ENCODE measurements around the gene HCAR3. TPM values are rescaled to one million over a fixed set of nuclear protein-coding genes. Genes with fewer than 3 reads are reported as not detected.
"Not testable (repeated sequence)": the region's sequence is repeated elsewhere in the genome, so short reads cannot be mapped to it uniquely, and the experiment has no call there.

HCAR3 gene
- 9.6 TPM for total RNA-seq

DNA sequence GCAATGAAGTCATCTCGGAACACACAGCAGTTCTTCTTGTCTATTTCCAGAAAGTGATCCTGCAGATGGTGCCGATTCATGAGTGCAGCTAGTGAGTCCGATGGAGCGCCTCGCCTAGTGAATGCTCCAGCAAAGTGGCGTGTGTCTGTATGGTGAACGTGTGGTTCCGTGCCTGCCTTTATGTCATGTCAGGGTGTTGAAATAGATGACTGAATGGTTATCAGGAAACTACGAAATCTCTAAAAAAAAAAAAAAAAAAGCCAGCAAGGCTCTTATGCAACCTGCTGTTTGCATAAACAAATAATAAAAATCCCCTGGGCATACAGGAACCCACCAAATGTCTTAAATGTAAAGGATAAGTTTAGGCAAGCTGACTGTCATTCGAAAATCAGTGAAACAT, at the start of gene HCAR3:
Gene HCAR3, minus strand, starts transcription at position 154 of the 400 bp plus-strand sequence. Its CDS starts 74 bp downstream, at position 80.
- ATAC-seq = peak; percentile 55

- no peak for ATAC-seq
Observed at GRCh38 chr12:122757568-122757967, 41.0 kb upstream of the HCAR3 start.

DNA sequence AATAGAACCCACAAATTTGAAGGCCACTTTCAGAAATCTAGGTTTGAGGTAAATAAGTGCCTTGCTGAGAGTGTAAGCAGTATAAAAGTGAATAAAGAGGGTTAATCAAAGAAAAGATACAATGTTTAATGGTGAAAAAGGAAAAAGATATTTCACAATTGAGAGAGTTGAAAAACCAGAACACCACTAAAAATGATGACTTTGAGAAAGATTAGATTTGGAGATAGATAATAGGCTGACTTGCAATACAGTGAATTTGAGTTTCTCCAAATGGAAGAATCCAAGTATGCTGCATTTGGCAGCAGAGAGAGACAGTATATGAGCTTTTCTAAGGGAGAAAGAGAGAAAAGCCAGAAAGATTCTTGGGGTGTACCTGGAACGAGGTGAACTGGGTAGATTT, 38.2 kb upstream of the HCAR3 start:
- ATAC-seq = no peak

DNA sequence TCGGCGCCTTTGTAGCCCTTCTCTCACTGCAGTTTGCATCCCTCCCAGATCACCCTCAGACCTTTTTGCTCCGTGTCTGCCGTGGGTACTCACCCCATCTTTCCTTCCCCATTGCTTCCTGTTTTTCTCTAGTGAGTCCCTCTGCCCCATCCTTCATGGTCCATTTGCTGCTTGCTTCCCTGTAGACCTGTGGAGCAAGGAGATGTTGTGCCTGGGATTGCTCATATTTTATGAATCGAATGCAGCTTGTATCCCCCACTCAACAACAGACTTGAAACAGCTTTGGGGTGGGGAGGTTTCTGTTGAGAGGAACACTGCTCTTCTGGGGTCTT, 36.7 kb upstream of the HCAR3 start:
- no peak for ATAC-seq

GRCh38 chr12:122752464-122753318, 36.1 kb upstream of the HCAR3 start, which contains the start of gene DENR:
DENR (plus strand) TSS chr12:122752824; CDS start chr12:122753702, 878 bp downstream.
- peak; percentile 97 for ATAC-seq

GRCh38 chr12:122750781-122751515, 34.3 kb upstream of the HCAR3 start:
- ATAC-seq = not testable (repeated sequence)

DNA sequence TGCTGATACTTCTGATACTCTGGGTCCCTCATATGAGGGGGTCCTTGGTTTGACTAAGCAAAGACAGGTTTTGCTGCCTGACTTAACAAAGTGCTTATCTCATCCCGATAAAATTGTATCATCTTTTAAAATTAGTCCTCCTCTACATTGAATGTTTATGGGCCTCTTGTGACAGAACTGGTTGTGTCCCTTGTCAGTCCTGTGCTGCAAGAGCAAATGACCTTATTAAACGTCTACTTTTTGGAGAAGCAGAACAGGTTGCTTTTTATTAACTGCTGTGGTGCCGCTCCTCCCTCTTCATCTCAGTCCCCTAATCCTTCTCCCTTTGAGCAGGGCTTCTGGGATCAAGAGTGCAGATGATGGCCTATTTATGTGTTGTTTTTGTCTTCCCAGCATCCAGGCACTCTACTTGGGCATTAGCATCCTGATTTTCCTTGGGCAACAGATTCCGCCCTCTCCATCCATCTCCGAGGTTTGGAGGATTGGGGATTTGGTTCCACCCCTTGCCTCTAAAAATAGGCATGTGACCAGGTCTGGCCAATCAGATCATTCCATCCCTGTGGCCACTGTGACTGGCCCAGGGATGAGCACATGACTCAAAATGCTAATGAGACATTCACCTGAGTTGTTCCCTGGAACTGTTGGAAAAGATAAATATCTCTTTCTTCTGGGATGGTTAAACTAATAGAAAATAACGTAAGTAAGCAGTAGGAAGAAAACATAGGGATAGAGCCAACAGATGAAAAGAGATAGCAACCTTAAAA, 33.1 kb upstream of the HCAR3 start:
- no peak for ATAC-seq

- ATAC-seq = peak; percentile 43
Observed at GRCh38 chr12:122747224-122748135, 30.9 kb upstream of the HCAR3 start.

DNA sequence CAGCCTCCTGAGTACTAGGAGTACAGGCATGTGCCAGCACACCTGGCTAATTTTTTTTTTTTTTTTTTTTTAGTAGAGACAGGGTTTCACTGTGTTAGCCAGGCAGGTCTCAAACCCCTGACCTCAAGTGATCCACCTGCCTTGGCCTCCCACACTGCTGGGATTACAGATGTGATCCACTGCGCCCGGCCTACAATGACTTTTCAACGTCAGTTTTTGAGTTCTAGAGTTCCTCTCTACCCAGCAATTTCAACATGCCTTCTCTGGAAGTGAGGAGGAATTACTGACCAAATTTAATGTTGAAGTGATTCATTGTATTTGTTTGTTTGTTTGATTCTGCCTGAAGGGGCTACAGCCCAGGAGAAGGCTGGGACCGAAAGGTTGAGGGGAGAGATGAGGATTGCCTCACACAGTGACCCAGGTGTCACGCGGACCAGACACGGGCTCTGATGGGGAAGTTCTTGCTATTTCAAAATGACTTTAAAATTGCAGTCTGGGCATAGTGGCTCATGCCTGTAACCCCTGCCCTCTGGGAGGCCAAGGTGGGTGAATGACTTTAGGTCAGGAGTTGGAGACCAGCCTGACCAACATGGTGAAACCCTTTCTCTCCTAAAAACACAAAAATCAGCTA, 27.4 kb upstream of the HCAR3 start:
- ATAC-seq = no peak

DNA sequence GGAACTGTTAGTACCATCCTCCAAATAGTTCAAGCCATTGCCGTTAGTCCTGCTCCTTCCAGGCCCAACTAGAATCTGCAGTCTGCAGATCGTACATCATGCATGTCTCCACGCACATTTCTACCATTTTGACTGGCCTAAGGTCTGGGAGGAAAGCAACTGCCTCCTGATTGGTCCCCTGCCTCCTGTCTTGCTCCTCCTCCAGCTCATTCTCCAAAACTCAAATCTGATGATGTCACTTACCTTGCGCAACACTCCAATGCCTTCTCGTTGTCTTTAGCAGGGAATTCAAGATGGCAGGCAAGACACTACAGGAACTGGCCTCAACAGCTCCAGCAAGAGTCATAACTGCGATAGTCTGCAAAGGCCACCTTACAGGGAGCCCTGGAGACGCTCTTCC, 23.7 kb upstream of the HCAR3 start:
- peak; percentile 25 for ATAC-seq

- ATAC-seq = no peak
Observed at GRCh38 chr12:122738571-122738970, 22.0 kb upstream of the HCAR3 start.

DNA sequence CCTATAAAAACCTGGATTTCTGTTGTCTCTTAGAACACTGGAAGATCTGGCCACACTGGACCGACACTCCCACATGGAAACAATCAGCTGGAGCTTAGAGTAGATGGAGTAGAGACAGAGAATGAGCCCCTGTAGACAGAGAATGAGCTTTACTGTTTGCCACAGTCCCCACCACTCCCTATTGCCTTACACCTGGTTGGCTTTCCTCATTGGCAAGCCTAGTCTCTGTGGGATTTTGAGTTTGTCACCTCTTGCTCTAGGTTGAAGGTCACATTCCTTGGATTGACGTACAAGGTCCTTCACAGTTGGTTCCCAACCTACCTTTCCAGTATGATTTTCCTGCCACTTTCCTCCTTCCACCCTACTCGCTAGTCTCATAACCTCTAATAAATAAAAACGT, 16.0 kb upstream of the HCAR3 start:
- peak; percentile 29 for ATAC-seq

DNA sequence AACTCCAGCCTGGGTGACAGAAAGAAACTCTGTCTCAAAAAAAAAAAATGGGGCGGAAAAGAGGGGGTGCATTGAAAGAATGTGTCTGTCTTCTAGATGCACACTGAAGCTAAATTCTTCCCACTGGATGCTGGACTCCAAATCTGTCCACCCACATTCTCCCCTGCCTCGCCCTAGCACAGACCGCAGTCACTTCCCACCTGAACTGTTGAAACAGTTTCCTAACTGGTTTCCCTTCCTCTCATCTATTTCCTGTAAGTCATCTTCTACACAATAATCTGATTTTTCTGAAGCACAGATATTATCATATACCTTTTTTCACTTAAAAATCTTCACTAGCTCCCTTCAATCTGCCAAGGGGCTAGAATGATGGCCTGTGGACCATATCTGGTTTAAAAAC, 15.6 kb upstream of the HCAR3 start:
- ATAC-seq = peak; percentile 50

DNA sequence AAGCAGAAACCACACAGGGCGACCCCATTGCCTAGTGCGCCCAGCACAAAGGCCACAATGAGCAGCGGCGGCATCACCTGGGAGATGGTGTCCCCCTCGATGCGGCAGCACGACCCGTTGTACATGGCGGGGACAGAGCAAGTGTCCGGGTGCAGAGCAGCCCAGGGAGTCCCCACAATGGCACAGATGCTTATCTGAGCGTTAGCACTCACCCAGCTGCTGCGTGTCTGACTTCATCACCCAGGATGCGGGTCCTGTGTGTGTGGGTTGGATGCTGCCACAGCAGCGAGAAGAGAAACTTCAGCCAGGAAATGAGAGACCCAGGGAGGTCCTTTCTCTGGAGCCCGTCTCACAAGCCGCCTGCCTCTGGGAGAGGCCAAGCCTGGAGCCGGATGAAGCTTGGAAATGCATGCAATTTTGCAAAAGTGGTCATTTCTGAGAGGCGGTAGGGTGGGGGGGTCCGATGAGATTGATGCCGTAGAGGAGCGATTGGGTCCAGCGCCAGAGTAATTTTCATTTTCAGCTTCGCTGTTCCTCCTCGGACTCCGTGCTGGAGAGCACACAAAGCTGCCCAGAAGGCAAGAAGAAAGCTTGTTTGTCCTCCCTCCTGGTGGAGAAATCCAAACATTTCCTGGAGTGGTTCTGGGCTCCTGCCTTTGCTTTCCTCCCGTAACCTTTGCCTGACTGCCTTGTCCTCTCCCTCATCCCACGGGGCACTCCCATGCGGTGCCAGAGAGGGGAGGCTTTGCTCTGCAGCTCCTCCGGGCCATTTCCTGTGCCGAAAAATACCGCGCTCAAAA, 13.8 kb upstream of the HCAR3 start, which contains the start of gene HCAR1:
Gene HCAR1, minus strand, starts transcription at position 630 of the 800 bp plus-strand sequence. Its CDS starts 505 bp downstream, at position 125.
- no peak for ATAC-seq

DNA sequence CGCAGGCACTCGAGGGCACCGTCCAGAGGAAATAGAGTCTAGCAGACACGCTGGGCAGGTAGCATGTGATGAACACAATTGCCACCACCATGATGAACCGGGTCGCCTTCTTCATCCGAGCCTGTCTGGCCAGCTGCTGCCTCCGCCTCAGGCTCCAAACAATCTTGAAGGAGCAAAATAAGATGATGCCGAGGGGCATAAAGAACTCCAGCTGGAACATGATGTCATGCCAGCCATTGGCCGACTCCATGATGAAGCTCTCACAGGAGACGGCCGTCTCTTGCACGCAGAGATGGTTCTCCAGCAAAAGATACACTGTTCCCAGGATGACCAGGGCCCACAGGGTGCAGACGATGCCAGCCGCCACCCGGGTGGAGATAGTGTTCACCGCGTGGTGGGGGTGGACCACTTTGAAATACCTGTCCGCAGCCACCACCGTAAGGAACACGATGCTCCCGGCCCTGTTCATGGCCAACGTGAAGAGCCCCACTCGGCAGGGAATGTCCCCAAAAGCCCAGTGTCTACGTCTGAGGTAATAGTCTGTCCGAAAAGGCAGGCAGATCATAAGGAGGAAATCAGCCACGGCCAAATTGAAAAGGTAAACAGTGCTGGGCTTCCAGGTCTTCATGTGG, 13.1 kb upstream of the HCAR3 start:
- ATAC-seq = no peak

DNA sequence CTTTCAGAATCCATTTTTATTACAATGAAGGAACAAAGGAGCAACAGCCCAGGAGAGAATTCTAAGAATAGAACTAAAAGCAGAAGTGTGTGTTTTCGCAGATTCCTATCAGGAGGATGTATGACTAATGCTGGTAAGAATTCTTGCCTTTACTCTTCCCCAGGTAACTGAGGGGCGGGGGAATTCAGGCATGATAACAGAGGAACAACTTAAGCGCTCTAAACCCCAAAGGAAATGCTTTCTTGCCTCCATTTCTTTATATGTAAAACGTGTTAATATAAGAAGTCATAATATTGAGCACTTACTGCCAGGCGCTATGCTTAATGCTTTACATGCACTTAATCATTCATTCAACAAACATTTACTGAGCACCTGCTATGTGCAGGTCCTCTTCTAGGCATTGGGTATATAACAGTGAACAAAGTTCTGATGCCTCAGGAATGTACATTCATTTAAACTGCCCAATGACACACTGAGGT, 9.5 kb upstream of the HCAR3 start:
- ATAC-seq = no peak

- ATAC-seq = no peak
Observed at GRCh38 chr12:122725452-122726079, 9.0 kb upstream of the HCAR3 start.

- no peak for ATAC-seq
Observed at GRCh38 chr12:122724641-122725243, 8.1 kb upstream of the HCAR3 start.

DNA sequence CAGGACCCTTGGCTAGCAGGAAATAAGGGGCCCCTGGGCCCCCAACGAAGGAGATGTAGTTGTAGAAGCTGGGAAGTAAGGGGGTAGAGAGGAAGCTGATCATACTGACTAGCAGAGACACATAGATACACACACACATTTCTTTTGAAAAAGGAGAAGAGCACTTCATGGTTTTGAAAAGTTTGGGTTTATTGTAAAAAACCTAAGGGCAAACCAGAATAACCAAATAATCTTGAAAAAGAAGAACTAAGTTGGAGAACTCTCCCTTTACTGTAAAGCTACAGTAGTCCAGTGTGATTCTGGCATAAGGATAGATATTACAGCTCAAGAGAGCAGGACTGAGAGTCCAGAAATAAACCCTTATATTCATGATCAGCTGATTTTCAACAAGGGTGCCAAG, 5.8 kb upstream of the HCAR3 start:
- ATAC-seq = no peak

All from esophagus mucosa (tissue), 1 donor.